ENCODE data around the gene PPP1R3F. TPM values are rescaled to one million over a fixed set of nuclear protein-coding genes. Genes with fewer than 3 reads are reported as not detected.

Gene PPP1R3F
- total RNA-seq, 1 donor from 2014 or later, result 13.1 TPM

DNA sequence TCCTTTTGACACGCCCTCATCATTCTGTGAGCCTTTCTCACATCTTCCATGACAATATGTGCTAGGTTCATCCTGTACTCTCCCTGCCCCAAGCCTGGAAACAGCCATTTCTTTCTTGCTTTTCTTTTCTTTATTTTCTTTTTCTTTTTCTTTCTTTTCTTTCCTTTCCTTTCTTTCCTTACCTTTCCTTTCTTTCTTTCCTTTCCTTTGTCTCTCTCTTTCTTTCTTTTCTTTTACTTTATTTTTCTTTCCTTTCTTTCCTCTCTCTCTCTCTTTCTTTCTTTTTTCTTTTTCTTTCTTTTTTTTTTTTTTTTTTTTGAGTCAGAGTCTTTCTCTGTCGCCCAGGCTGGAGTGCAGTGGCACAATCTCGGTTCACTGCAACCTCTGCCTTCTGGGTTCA is 14.6 kb downstream of the PPP1R3F start:
- Mint-ChIP-seq H3K4me3 (no peak overlapping the region), H3K27ac (ENCODE audit: unreplicated experiment) (no peak overlapping the region), H3K4me1 (peaks cover 8% of the 10 kb centered on the region), H3K36me3 (ENCODE audit: low read depth) (peaks cover 7% of the 10 kb centered on the region), H3K9me3 (no peaks in the 10 kb centered on the region), H3K27me3 (ENCODE audit: low read depth) (no peaks in the 10 kb centered on the region)
- DNase-seq (ENCODE audit: low read depth, low spot score), result no peak
- TF ChIP-seq, protein P1, sequence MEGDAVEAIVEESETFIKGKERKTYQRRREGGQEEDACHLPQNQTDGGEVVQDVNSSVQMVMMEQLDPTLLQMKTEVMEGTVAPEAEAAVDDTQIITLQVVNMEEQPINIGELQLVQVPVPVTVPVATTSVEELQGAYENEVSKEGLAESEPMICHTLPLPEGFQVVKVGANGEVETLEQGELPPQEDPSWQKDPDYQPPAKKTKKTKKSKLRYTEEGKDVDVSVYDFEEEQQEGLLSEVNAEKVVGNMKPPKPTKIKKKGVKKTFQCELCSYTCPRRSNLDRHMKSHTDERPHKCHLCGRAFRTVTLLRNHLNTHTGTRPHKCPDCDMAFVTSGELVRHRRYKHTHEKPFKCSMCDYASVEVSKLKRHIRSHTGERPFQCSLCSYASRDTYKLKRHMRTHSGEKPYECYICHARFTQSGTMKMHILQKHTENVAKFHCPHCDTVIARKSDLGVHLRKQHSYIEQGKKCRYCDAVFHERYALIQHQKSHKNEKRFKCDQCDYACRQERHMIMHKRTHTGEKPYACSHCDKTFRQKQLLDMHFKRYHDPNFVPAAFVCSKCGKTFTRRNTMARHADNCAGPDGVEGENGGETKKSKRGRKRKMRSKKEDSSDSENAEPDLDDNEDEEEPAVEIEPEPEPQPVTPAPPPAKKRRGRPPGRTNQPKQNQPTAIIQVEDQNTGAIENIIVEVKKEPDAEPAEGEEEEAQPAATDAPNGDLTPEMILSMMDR (conservative IDR thresholded peaks at IDR 0.05), result no peak

DNA sequence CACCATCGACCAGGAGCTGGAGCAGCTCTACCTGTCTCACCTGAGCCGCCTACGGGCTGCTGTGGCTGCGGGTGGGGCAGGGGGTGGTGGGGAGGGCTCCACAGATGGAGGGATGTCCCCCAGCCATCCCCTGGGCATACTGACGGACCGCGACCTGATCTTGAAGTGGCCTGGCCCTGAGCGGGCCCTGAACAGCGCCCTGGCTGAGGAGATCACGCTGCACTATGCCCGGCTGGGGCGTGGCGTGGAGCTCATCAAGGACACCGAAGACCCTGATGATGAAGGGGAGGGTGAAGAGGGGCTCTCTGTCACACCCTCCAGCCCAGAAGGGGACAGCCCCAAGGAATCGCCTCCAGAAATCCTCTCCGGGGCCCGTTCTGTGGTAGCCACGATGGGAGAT is 16.5 kb downstream of the PPP1R3F start:
- Mint-ChIP-seq H3K9me3 (no peaks in the 10 kb centered on the region), H3K27ac (ENCODE audit: unreplicated experiment) (no peak overlapping the region), H3K4me1 (peaks cover 8% of the 10 kb centered on the region), H3K27me3 (ENCODE audit: low read depth) (no peaks in the 10 kb centered on the region), H3K4me3 (no peak overlapping the region), H3K36me3 (ENCODE audit: low read depth) (peaks cover 7% of the 10 kb centered on the region)
- no peak for DNase-seq (ENCODE audit: low read depth, low spot score)
- TF ChIP-seq, protein P1 (conservative IDR thresholded peaks at IDR 0.05), result no peak

DNA sequence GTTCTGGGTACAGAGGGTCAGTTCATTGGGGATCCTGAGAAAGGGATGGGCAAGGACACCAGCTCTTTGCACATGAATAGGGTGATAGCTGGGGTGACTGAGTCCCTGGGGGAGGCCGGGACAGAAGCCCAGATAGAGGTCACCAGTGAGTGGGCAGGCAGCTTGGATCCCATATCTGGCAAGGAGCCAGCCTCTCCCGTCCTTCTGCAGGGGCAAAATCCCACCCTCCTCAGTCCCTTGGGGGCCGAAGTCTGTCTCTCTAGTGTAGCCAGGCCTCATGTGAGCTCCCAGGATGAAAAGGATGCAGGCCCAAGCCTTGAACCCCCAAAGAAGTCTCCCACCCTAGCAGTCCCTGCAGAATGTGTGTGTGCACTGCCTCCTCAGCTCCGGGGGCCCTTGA is 17.0 kb downstream of the PPP1R3F start:
- H3K4me1 Mint-ChIP-seq, result peaks cover 8% of the 10 kb centered on the region
- H3K27me3 Mint-ChIP-seq (ENCODE audit: low read depth), result no peaks in the 10 kb centered on the region
- H3K27ac Mint-ChIP-seq (ENCODE audit: unreplicated experiment), result no peak overlapping the region
- DNase-seq (ENCODE audit: low read depth, low spot score), result no peak
- TF ChIP-seq, protein P1 (conservative IDR thresholded peaks at IDR 0.05), result no peak
- peaks cover 7% of the 10 kb centered on the region for H3K36me3 Mint-ChIP-seq (ENCODE audit: low read depth)
- no peaks in the 10 kb centered on the region for H3K9me3 Mint-ChIP-seq
- no peak overlapping the region for H3K4me3 Mint-ChIP-seq

DNA sequence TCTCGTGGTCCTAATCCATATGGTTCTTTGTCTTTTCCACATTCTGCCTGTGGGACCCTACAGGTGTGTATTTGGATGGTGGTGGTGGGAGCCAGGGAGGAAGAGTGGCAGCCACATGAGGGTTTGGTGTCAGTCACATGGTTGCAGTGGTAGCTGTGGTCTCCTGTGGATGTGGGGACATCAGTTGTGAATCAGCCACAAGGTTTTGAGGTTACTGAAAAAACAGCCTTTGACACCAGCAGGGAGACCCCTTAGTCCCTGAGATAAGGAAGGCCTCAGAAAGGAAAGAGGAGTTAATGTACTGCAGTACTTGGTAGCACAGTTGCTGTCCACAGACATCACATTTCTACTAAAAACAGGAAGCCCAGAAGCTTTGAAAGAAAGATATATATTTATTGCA is 18.1 kb downstream of the PPP1R3F start:
- peaks cover 2% of the 10 kb centered on the region for H3K27me3 Mint-ChIP-seq (ENCODE audit: low read depth)
- DNase-seq (ENCODE audit: low read depth, low spot score), result no peak
- TF ChIP-seq, protein P1 (conservative IDR thresholded peaks at IDR 0.05), result no peak
- peaks cover 5% of the 10 kb centered on the region for H3K4me1 Mint-ChIP-seq
- peaks cover 1% of the 10 kb centered on the region for H3K36me3 Mint-ChIP-seq (ENCODE audit: low read depth)
- H3K27ac Mint-ChIP-seq (ENCODE audit: unreplicated experiment), result no peak overlapping the region
- no peaks in the 10 kb centered on the region for H3K9me3 Mint-ChIP-seq
- H3K4me3 Mint-ChIP-seq, result no peak overlapping the region

DNA sequence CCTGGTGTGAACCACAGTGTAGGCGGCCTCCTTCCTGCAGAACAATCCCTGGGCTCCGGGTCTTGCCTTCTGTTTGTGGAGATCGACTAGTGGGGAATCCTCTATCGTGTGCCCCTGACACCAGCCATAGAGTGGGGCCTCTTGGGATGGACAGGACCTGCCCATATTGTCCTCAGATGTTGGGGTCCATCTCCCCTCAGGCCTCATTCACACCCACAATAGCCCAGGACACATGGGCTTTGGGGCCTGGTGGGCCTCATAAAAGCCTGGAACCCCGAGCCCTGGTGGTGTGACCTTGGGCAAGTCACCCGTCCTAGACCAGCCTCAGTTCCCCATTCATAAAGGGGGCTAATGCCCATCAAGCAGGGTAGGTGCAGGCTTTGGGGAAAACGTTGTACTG is 20.6 kb downstream of the PPP1R3F start:
- no peaks in the 10 kb centered on the region for H3K36me3 Mint-ChIP-seq (ENCODE audit: low read depth)
- peaks cover 2% of the 10 kb centered on the region for H3K27me3 Mint-ChIP-seq (ENCODE audit: low read depth)
- TF ChIP-seq, protein P1 (conservative IDR thresholded peaks at IDR 0.05), result no peak
- no peak for DNase-seq (ENCODE audit: low read depth, low spot score)
- no peak overlapping the region for H3K27ac Mint-ChIP-seq (ENCODE audit: unreplicated experiment)
- H3K9me3 Mint-ChIP-seq, result no peaks in the 10 kb centered on the region
- peaks cover 4% of the 10 kb centered on the region for H3K4me1 Mint-ChIP-seq
- no peak overlapping the region for H3K4me3 Mint-ChIP-seq

All from neural crest cell (in vitro differentiated cells).